GM18511 (cell line): ENCODE measurements around the gene OS9.

Experiments used
- ATAC-seq: cut with Tn5 transposase; IDR thresholded peaks from one replicate; pipeline ENCODE4 v1.9.1; 2021; ENCODE audit warnings: mild to moderate bottlenecking, moderate library complexity; ENCODE audit not compliant: unreplicated experiment

The OS9 gene

DNA sequence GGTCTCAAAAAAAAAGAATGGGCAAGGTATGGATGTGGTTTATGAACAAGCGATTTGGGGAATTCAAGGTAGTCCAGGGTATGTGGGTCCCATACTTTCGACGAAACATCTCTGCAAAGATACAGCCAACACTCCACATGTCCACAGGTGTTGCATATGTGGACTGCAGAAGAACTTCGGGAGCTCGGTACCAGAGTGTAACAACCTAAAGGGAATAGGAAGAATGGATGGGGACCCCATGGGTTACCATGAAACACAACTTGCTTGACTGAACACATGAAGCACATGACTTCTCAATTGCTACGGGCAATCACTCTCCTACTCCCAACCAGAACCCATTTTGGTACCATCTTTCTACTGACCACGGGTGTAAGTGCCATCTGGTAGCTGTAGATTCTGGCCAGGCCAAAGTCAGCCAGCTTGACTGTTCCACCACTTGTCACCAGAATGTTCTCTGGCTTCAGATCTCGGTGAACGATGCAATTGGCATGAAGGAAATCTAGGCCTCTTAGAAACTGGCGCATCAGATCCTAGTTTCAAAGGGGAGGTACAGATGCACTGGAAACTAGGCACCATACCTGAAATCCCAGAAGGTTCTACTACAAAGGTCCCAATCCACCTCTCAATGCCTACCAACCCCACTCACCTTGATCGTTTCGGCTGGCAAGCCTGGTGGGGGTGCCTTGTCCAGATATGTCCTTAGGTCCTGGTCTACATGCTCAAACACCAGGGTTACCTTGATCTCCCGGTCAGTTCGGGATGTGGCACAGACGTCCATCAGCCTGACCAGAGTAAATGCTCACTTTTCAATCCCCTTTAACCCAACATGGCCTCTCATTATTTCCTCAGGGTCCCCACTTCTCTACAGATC is 56.9 kb downstream of the OS9 start:
- ATAC-seq, result no peak

DNA sequence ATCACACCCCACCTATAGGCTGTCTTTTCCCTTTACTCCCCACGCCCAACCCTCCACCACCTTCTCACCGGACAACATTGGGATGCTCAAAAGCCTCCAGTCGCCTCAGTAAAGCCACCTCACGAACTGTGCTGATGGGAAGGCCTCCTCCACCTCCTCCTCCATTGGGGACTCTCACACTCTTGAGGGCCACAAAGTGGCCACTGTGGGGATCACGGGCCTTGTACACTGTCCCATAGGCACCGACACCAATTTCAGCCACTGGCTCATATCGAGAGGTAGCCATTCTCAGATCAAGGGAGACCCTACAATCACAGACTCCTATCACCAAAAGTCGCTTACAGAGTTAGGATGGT is 57.5 kb downstream of the OS9 start:
- no peak for ATAC-seq

DNA sequence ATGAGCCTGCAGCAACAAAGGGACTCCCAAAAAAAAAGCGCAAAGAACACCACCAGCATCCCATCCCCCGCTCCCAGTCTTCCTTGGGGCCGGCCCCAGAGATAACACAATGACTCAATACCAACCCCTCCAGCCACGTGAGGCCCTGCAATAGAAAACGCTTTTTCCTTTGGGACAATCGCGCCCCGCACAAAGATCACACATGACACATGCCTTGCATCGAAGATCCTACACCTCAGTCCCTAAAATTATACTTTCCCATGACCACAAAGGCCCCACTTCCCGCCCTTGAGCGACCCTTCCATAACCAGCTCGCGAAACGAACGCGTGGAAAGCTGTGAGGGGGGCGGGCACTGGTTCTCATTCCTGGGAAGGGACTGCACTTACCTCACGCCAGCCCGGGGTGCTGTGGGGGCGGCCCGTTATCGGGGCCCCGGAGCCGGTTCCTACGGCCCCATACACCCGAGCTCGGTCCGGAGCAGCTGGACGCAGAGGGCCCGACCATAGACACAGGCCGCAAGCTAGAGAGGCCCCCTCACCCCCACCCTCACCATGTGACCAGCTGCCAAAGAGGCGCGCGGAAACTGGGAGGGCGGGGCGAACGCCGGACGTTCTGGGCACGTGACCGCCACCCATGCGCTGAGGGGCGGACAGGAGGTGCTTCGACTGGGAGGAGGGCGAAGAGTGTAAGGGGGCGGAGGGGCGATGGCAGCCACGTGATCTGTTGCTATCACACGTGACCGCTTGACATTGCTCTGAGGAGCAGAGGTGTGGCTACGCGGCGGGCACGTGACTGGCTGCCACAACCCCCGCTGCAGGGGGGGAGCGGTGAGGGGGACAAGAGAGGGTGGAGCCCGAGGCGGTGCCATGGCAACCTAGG is 58.1 kb downstream of the OS9 start, which contains the start of gene CDK4:
CDK4 (minus strand) TSS at position 523 of the 880 bp plus-strand sequence. CDS start 593 bp downstream, outside the sequence.
- peak; percentile 67 for ATAC-seq

DNA sequence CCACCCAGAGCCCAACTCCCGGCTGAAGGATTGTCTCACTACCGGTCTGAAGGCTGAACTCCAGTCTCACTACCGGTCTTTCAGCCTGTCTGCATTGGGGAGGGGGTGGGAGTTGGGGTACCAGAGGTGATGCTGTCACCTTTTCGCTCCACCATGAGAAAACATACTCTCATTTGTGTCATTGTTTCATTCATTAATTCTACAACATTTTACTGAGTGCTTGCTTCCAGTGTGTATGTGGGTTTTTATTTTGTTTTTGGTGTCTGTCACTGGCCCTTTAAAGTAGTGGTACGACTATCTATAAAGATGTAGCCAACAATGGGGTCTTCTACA is 58.7 kb downstream of the OS9 start:
- no peak for ATAC-seq

DNA sequence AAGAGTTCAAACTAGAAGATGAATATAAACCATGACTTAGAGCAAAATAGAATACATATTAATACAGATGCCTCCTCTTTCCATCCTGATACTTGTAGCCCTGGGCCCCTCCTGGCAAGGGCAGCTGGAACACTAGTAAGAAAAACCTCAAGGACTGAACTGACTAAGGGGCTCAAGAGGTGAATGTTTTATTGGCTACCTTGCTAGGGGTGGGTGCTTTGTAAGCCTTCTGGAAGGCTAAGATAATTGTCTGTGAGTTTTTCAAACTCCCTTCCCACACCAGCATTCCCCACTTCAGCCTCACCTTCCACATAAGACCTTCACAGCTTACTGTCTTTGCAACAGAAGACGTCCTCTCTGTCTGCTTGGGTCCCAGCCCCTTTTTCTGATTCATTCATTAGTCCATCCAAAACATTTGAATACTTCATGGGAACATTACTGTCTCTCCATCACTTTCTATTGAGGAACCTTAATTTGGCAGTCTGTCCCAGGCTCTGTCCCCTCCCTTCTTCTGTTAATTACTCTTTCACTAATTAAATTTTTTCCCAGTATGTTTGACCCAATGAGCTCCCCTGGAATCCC is 59.9 kb downstream of the OS9 start:
- no peak for ATAC-seq

DNA sequence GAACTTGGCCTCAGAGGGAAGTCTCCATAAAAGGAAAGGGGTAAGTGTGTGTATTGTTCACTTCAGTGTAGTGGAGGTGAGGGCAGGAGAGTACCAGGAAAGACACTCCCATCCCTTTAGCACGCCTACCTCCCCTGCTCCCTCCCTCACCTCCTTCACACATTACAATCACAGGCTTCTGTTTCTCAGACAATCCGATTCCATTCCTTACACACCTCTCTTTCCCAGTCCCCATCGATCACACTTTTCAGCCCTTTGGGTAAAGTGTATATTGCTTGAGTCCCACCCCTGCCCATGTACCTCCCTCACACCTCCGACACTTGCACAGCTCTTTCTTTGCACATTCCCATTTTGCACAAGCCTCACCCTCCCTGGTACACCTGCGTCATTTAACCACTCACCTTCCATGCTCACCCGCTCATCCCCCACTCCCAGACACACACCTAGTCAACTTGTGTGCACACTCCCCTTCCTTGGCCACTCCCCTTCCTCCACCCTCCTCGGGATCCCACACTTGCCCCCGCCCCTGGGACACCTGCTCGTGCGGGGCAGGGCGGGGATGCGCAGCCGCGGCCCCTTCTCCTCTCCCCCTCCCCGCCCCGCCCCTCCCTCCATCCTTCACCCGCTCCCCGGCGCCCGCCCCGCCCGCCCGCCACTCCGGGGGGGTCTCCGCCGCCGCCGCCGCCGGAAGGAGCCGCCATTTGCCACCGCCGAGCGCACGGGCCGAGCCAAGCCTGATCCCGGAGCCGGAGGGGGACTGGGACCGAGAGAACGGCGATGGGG is 60.7 kb downstream of the OS9 start, which contains the start of gene MARCHF9:
MARCHF9 (plus strand) TSS at position 693 of the 783 bp plus-strand sequence. CDS start 426 bp downstream, outside the sequence.
- ATAC-seq, result peak; percentile 42

DNA sequence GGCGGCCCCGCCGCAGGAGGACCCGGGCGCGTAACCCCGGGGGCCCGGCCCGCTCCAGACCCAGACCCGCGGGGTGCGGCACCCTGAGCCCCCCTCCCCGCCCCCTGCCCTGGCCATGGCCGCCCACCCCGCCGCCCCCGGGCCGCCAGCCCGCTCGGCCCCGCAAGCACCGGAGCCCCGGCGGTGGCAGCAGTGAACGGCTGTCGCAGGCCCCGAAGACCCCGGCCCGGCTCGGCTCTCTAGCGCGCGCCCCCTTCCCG is 61.2 kb downstream of the OS9 start:
- ATAC-seq, result no peak

DNA sequence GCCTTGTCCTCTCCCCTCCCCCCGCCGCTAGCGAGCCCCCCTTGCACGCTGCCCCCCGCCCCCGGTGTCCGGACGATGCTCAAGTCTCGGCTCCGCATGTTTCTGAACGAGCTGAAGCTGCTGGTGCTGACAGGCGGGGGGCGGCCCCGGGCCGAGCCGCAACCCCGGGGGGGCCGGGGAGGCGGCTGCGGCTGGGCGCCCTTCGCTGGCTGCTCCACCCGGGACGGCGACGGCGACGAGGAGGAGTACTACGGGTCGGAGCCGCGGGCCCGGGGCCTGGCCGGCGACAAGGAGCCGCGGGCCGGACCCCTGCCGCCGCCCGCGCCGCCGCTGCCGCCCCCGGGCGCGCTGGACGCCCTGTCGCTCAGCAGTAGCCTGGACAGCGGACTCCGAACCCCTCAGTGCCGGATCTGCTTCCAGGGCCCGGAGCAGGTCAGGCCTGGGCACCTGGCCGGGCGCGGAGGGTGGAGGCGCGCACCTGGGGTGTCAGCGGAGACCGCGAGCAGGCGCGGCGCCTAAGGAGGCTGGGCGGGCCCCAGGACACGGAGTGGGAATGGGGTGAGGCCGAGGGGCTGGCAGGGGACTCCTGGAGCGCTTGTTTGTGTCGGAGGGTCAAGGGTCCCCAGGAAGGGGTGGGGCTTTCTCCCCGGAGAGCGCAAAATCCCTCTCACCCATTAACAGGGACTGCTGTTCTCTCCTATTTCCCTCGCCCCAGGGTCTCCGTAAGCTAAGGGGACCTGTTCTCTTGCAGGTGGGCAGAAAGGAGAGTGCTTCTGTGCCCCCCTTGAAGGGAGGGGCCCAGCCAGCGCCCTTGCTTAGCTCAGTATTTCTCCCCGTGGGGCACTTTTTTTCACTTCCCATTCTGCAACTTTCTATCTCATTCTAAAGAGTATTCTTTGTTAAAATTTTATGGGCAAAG is 61.8 kb downstream of the OS9 start:
- ATAC-seq, result no peak

DNA sequence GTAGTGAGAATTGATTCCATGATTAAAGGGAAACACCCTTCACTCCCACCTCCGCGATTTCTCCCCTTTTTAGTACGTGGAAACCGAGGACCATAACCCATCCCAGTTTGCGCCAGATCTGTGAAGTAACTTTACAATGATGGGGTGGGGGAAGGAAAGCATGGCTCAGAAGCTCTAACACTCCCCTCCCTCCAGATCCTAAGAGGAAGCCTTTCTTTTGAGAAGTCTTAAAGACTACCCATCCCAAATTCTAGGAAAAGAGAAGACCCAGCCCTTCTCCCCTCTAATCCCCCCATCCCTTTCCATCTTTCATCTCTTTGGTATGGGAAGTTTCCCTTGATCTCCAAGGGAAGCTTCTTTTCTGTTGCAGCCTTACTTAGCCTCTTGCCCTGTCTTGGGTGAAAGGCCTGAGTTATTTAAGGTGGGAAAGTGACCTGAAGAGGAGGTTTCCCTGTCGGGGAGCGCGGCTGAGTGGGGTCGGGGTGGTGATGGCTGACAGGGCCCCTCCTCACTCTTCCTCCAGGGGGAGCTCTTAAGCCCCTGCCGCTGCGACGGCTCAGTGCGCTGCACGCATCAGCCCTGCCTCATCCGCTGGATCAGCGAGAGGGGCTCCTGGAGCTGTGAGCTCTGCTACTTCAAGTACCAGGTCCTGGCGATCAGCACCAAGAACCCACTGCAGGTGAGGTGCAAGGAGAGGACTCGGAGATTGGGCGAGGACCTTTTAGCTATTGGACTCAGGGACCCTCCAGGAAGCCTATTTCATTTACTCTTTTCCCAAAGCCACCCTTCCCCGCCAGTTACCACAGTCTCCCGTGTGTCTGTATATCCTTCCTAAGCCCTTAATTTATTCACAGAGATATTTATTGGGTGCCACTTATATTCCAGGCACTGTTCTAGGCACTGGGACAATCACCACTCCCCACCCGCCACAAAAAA is 62.7 kb downstream of the OS9 start:
- no peak for ATAC-seq

DNA sequence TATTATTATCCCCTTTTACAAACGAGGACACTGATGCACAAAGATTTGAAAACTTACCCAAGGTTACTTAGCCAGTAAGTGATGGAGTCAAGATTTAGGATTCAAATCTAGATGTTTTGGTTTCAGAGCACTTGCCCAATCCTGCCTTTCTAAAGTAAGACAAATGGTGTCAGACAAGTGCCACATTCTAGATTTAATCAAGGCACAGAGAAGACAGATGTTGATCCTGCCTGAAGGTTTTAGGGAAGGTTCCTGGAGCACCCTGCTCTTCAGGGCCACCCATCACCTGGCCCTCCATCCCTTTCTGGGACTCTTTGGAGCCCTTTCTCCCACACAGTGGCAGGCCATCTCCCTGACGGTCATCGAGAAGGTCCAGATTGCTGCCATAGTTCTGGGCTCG is 63.8 kb downstream of the OS9 start:
- ATAC-seq, result no peak

DNA sequence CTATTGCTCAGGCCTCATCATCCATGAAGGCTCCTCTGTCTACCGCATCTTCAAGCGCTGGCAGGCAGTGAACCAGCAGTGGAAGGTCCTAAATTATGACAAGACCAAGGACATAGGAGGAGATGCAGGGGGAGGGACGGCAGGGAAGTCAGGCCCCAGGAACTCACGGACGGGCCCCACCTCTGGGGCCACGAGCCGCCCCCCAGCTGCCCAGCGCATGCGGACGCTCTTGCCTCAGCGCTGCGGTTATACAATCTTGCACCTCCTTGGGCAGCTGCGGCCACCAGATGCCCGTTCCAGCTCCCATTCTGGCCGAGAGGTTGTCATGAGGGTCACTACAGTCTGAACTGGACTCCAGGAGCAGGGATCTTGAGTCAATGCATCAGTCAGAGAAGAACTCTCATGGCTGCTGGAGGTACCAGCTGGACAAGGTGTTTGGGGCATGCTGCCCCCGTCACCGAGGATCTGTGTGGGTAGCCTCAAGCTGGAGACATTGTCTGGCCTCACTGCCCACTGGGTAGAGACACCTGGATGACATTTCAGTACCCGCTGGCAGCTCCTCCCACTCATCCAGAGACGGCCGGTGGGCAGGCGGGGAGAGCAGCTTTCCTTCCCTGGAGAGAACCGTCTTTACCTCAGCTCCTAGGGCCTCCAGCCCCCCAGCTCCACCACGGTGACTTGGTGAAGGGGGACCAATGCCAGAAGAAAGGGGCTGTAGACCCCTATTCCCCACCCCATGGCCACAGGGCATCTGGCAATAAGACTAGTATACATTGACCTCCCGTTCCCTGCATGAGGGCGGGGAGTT is 64.8 kb downstream of the OS9 start:
- no peak for ATAC-seq

DNA sequence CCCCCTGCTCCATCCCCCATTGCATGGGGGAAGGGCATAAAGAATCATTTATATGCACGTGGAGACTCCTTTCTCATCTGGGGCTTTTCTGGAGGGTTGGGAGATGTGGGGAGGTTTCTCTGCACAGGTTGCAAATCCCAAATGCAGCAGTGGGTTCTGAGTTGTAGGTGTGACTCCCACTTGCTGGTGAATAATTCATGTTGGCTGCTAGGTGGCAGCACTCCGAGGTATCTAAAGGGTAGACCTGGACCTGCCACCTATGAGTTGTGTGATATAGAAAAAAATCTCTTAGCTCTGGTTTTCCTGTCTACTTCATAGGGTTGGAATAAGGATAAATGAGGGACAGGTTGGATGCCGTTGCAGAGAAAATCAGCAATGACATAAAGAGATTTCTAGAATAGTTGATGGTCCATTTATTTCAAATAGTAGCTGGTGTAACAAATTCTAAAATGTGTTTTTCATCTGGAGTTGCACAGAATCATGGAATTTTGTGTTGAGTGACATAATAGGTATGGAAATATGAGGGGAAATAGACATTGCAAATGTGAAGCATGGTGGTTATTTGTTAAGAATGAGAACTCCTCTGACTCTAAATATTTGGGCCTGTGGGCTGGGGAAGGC is 65.5 kb downstream of the OS9 start:
- ATAC-seq, result no peak

DNA sequence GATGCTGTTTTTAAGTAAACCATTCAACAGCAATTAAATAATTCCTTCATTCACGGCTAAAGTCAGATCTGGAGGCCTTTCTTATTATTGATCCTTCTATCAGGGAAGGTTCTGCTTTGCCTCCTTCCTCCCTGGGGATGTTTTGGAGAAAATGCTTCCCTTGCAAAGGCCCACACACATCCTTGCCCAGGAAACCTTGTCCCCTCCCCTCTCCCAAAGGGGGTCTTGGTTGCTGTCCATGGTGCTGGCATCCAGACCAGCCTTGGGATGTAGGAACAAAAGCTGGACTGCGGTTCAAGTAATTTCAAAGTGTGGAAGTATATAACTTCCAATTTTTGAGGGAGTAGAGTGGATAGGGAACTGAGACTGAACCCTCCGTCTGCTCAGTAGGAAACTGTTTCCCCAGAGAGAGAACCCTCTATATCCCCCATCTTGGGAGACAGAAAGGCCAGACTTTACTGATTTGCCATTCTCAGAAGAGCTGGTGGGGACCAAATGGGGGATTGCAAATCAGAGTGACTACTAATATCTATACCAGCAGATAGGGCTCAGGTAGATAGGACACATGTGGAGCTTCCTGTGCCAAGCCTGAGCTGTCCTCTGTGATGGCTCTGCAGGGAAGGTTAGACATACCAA is 66.5 kb downstream of the OS9 start:
- no peak for ATAC-seq

DNA sequence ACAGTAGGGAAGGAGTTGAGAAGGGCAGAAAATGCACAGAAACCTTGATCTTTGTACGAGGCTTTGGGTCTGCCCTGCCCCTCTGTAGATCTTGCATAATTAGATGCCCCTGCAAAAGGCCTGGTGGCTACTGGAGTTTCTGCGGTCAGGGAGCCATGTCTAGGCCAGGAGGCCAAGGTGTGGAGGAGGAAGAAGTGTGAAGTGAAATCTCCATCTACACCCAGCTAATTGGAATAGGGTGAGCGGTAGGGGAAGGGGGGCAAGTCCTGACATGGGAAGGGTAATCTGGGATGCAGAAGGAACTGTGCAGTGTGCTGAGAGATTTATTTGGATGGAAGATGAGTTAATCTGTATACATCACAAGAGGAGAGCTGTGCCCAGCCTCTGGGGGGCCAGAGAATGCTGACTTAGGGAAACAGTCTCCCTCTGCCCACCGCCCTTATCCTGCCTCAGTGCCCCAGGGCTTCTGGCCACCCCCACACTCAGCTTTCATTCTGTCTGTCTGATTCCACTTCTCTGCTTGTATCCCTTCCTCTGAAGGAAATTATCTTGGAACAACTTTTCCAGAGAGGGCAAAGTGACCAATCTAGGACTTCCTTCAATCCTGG is 67.6 kb downstream of the OS9 start:
- no peak for ATAC-seq

DNA sequence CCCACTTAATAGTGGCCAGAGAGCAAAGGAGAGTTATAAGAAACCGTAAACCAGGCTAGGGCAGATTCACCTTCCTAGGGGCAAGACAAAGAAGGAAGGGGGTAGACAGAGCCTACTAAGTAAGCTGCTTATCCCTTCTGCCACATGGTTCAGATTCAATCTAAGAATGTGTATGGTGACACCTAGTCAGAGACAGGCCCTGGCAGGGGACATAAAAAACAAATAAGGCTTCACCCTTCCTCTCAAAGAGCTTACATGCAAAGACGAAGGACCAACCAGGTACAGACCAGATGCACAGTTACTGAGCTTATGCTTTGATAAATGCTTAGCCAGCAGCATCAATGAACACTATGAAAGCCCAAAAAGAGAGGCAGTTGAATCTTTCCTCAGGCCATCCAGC is 68.5 kb downstream of the OS9 start:
- ATAC-seq, result no peak

DNA sequence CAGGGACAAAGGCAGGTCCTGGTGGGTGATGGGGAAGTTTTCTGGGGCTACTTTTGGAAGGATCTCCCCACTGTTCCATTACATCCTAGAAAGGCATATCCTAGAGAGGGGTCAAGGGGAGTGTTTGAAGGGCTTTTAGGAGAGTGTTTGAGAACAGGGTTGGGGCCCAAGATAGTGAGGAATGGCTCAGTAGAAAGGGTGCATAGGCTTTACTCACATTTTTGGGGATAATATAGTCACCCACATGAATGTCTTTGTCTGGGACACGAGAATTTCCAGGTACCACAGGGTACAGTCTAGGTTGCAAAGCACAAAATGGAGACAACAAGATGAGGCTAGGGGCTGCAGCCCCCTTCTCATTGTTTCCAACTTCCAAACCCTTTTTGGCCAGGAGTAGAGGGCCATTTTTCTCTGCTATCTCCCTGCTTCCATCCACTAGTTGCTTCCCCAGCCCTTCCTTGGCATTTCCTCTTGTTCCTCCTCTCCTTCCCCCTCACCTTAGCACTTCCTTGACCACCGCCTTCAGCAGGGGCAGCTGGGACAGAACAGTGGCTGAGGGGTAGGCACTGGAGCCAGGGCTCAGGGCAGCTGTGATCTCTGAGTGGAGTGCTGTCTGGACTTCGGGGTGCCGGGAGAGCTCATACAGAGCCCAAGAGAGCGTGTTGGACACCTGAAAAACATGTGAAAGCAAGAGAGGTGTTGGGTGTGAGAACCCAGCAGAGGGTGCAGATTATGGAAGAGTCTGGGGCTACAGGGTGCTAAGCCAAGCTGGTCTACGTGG is 70.1 kb downstream of the OS9 start:
- no peak for ATAC-seq
